WI38 (cell line): ENCODE data around the gene SLC44A3.

Experiments
- H3K4me3 ChIP-seq: 2 replicates; pipeline ENCODE4 v1.5.1; 2011; ENCODE audit warnings: low read depth, mild to moderate bottlenecking, control low read depth, low read length
- TF ChIP-seq, protein P1 (sequence below): IDR thresholded peaks from 2 replicates; pipeline ENCODE4 v1.5.1; 2012; ENCODE audit warnings: low read depth, mild to moderate bottlenecking, control low read depth, low read length

SLC44A3 gene

DNA sequence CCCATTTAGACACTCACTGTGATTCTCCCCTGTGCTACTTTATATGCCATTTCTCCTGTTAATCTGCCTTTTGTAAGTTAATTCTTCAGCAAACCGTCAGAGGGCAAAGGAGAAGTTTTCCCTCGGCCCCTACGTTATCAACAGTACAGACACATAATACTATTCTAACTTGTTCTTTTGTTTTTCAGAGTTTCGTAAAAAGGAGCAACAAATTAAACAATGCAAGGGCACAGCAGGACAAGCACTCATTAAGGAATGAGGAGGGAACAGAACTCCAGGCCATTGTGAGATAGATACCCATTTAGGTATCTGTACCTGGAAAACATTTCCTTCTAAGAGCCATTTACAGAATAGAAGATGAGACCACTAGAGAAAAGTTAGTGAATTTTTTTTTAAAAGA is 74.5 kb downstream of the SLC44A3 start:
- no peak overlapping the region for H3K4me3 ChIP-seq
- TF ChIP-seq, protein P1, sequence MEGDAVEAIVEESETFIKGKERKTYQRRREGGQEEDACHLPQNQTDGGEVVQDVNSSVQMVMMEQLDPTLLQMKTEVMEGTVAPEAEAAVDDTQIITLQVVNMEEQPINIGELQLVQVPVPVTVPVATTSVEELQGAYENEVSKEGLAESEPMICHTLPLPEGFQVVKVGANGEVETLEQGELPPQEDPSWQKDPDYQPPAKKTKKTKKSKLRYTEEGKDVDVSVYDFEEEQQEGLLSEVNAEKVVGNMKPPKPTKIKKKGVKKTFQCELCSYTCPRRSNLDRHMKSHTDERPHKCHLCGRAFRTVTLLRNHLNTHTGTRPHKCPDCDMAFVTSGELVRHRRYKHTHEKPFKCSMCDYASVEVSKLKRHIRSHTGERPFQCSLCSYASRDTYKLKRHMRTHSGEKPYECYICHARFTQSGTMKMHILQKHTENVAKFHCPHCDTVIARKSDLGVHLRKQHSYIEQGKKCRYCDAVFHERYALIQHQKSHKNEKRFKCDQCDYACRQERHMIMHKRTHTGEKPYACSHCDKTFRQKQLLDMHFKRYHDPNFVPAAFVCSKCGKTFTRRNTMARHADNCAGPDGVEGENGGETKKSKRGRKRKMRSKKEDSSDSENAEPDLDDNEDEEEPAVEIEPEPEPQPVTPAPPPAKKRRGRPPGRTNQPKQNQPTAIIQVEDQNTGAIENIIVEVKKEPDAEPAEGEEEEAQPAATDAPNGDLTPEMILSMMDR: no peak

DNA sequence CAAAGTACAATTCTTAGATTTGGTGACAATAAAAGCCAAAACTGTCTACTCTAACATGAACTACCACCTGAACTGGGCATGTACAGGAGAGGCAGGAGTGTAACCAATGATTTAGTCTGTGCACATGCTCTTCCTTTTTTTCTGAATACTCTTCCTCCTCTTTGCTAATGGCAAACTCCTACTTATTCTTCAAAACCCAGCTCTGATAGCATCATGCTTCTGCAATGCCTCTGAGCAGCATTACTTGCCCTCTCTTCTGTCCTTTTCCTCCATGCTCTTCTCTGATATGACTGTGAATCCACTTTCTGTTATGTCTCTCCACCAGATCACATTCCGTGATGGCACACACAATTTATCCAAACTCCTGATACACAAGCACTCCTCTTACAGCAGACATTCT is 75.4 kb downstream of the SLC44A3 start:
- no peak overlapping the region for H3K4me3 ChIP-seq
- TF ChIP-seq, protein P1: no peak

DNA sequence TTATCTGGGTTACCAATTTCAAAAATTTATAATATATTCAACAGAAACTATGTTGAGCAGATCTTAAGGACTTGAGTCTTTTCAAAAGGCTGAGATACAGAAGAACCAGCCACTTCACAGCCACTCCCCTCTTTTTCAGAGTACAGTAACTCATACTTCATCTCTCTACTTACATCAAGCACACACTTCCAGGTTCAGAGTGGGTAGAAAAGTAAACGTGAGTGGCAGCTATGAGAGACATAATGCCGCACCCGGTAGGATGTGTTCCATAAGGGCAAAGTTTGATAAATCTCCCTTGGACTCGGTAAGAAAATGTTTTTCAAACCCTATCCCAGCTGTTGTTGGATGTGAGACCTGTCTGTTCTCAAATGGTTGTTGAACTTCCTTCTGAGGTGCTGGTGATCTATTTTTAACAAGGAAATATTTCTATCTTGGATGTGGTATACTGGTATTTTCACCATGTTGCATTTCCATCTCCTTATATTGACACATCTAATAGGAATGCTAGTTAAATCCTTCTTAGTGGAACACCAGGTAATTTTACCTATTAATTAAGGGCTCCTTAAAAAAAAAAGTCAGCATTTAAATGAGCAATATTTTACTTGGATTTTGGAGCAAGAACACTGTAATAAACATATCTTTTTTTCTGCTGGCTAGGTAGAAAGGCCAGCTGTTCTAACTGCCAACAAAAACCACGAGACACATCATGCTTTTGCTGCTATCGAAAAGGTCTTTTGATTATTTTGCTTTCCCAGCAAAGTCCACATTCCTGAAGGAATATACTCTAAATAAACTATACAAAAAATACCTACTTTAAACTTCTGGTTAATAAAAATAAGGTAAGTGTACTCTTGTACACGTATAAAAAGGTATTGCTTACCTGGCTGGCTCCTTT is 78.6 kb downstream of the SLC44A3 start:
- TF ChIP-seq, protein P1: no peak
- H3K4me3 ChIP-seq: no peak overlapping the region

DNA sequence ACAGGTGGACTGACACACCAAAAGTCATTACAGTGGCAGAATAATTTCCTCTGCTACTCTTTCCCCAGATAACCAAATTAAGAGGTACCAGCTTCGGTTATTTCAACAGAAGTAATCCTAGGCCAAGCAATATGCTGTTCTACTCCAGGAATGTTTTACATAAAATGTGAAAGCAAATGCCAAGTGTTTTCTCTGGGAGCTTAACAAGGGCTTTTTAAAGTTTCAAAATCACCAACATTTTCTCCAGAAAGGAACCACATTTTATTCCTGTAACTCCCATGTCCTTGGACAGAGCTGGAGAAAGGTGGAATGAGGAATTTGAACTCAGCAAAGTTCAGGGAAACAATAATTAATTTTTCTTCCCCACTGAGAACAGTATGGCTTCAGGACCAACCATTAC is 79.6 kb downstream of the SLC44A3 start:
- TF ChIP-seq, protein P1: no peak
- H3K4me3 ChIP-seq: no peak overlapping the region

DNA sequence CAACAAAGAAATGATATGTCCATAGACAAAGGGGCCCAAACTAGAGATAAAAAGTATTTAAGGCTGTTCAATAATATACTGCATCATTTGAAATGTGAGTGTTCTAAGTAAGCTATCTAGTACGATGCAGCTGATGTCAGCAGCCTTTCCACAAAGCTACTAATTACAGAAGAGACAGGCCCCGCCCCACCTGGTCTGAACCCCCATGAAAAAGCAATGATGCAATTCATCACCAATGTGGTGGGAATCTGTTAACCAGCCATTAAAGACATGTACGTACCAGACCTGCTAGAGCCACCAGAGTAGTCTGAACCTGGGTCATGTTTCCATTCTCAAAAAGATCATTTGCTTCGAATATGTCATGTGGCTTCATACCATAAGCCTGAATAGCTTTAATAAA is 81.7 kb downstream of the SLC44A3 start:
- no peak overlapping the region for H3K4me3 ChIP-seq
- TF ChIP-seq, protein P1: no peak

DNA sequence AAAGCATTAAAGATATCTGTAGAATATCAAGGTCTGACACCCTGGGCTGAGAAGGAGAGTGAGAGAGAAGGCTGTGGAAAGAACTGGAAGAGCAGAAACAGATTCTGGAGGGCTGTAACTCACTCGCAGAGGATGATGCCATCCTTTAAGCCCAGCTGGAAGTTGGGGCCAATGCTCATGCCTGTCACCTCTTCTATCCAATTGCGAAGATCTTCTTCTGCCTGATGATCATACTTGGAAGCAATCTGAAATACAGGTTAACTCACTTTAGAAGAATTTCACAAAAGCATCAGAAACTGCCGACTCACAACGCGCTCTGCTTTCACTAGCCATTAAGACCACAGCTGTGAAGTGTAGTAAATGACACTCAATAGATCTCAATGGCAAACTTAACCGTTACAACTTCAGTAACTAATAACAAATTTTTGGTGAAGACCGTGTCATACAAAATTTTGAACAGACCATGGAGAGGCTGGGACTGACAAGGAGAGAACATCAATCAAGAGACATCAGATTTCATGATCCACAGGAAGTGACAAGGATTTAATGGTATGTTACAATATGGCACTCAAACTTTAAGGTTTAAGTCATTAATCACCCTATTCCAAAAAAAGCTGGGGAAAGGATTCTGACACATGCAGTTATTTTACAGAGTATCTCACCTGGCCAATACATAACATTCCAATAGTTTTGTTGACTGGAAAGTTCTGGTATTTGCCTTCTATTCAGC is 83.3 kb downstream of the SLC44A3 start:
- no peak overlapping the region for H3K4me3 ChIP-seq
- TF ChIP-seq, protein P1: no peak

DNA sequence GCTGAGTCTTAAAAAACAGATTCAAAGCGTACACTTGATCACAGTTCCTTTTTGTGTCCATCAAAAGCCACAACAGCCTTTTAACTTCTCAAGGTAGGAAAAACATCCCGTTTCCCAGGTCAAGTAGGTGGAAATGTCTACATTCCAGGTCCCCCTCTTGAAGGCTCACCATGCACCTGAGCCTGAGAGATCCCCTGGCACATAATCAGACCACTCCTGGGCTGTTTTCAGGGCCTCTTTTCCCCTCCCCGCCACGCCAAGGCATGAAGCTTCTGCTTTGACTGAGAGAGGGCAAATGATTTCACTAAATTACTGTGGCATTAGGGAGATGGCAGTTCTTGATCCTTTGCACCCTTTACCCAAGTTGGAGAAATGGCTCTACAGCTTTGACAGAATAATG is 85.0 kb downstream of the SLC44A3 start:
- TF ChIP-seq, protein P1: no peak
- H3K4me3 ChIP-seq: no peak overlapping the region
